Tibial nerve (tissue), 4 donors: ENCODE measurements around the gene PZP. TPM values are rescaled to one million over a fixed set of nuclear protein-coding genes. Genes with fewer than 3 reads are reported as not detected.
A peak's percentile ranks its signal among the peaks of the same experiment; 100 is the strongest.
"Not testable (repeated sequence)": the region's sequence is repeated elsewhere in the genome, so short reads cannot be mapped to it uniquely, and the experiment has no call there.

Experiments
- DNase-seq, 2 donors: peaks; one replicate each; pipeline ENCODE4 v3.0.0-alpha.2; 2019; ENCODE audit warnings: low spot score in 2 of 2
- H3K27ac ChIP-seq, 4 donors: fragments of 200-600 bp; sonication (generic) in 3 of 4; one replicate each; pipeline ENCODE4 v1.5.1; 2017 to 2019; ENCODE audit warnings: mild to moderate bottlenecking in 1 of 4
- H3K27me3 ChIP-seq, 2 donors: fragments of 200-600 bp; sonication (generic) in 1 of 2; one replicate each; pipeline versions ENCODE4 v1.5.1 to v1.6.0; 2017 to 2019
- H3K36me3 ChIP-seq, 3 donors: fragments of 200-600 bp; sonication (generic); one replicate each; pipeline ENCODE4 v1.5.1; 2018 to 2019
- H3K4me1 ChIP-seq, 4 donors: fragments of 200-600 bp; sonication (generic) in 3 of 4; one replicate each; pipeline ENCODE4 v1.5.1; 2017 to 2019
- H3K4me3 ChIP-seq, 4 donors: fragments of 200-600 bp; sonication (generic) in 3 of 4; one replicate each; pipeline ENCODE4 v1.5.1; 2017 to 2019; ENCODE audit warnings: mild to moderate bottlenecking in 1 of 4, moderate library complexity in 1 of 4
- H3K9me3 ChIP-seq, 4 donors: fragments of 200-600 bp; sonication (generic) in 3 of 4; one replicate each; pipeline ENCODE4 v1.5.1; 2017 to 2019
- EP300 ChIP-seq, 2 donors: sonication (generic); formaldehyde crosslinking; IDR thresholded peaks; one replicate each; pipeline ENCODE4 v1.6.1; 2017; ENCODE audit warnings: antibody characterized with exemption in 2 of 2, mild to moderate bottlenecking in 1 of 2
- POLR2A ChIP-seq, 2 donors: fragments of 450-650 bp; IDR thresholded peaks; one replicate each; pipeline ENCODE4 v1.6.1; 2017; ENCODE audit warnings: antibody characterized with exemption in 2 of 2, mild to moderate bottlenecking in 2 of 2, moderate library complexity in 2 of 2
- WGBS, 2 donors: methylation state at CpG; one replicate each; pipeline ENCODE4 v1.1.5; 2018; 5-methylcytosine and 5-hydroxymethylcytosine counted together
- total RNA-seq, 4 donors: library from RNA; depleted of rRNA; stranded (reverse); fragments of >200 nt; gene quantifications; one replicate each; pipeline ENCODE4 v1.1.0, GENCODE V29; 2016
- TF ChIP-seq, protein P1 (sequence below), 5 experiments: fragments of 200-600 bp in 3 of 5; fragments of 450-650 bp in 2 of 5; sonication (generic) in 3 of 5; IDR thresholded peaks; one replicate each; pipeline ENCODE4 v1.5.1; 2016 to 2019; ENCODE audit warnings: antibody characterized with exemption in 5 of 5, mild to moderate bottlenecking in 3 of 5, moderate library complexity in 2 of 5

Gene PZP
- total RNA-seq, 4 donors from 2014 or later: 0.22 to 0.59 (median 0.30) TPM; not detected in 1

GRCh38 chr12:9221483-9221882 lies 13.3 kb upstream of the PZP start:
- no peaks in the 10 kb centered on the region for H3K36me3 ChIP-seq
- H3K27me3 ChIP-seq: no peaks in the 10 kb centered on the region
- no peak for DNase-seq
- 15 to 26% methylated on average over 1 of the region's 1 CpG for WGBS, 2 donors
- no peaks in the 10 kb centered on the region for H3K9me3 ChIP-seq
- TF ChIP-seq, protein P1, sequence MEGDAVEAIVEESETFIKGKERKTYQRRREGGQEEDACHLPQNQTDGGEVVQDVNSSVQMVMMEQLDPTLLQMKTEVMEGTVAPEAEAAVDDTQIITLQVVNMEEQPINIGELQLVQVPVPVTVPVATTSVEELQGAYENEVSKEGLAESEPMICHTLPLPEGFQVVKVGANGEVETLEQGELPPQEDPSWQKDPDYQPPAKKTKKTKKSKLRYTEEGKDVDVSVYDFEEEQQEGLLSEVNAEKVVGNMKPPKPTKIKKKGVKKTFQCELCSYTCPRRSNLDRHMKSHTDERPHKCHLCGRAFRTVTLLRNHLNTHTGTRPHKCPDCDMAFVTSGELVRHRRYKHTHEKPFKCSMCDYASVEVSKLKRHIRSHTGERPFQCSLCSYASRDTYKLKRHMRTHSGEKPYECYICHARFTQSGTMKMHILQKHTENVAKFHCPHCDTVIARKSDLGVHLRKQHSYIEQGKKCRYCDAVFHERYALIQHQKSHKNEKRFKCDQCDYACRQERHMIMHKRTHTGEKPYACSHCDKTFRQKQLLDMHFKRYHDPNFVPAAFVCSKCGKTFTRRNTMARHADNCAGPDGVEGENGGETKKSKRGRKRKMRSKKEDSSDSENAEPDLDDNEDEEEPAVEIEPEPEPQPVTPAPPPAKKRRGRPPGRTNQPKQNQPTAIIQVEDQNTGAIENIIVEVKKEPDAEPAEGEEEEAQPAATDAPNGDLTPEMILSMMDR (IDR thresholded peaks at IDR 0.05): no peak
- peaks cover 0 to 5% (median 0%) of the 10 kb centered on the region in 4 donors for H3K4me1 ChIP-seq
- peak overlapping the region in 2 of 4 donors; percentile 5 to 32 for H3K27ac ChIP-seq
- H3K4me3 ChIP-seq: no peak overlapping the region

DNA sequence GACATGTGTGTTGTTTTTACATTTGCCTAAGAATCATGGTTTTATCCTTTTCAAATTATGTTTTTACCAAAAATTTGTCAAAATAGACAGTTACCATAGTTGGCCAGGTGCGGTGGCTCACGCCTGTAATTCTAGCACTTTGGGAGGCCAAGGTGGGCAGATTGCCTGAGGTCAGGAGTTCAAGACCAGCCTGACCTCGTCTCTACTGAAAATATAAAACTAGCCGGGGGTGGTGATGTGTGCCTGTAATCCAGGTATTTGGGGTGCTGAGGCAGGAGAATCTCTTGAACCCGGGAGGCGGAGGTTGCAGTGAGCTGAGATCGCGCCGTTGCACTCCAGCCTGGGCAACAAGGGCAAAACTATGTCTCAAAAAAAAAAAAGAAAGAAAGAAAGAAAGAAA lies 12.8 kb upstream of the PZP start:
- WGBS, 2 donors: 74 to 76% methylated on average over 9 of the region's 9 CpGs
- not testable (repeated sequence) for H3K36me3 ChIP-seq, DNase-seq, H3K4me3 ChIP-seq, H3K4me1 ChIP-seq, H3K9me3 ChIP-seq, H3K27me3 ChIP-seq
- H3K27ac ChIP-seq: peak overlapping the region in 2 of 4 donors; percentile 5 to 32

DNA sequence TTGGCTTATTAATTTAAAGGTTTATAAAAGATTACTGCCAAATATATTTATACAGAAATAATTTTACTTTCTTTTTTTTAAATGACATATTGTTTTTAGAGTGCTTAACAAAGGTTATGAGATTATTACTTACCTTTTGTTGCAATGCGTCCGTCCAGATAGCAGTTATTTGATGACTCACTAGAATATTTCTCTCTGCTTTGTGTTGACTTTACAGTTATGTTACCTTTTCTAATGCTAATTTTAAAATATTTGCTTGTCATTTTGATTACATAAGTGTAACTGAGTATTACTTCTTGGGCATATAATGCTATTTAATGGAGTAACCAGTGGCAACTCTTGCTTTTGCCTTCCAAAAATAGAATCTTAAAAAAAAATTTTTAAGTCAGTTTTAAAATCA lies 6.3 kb upstream of the PZP start:
- WGBS, 2 donors: 82 to 87% methylated on average over 2 of the region's 2 CpGs
- Histone ChIP-seq H3K27ac (no peak overlapping the region), H3K9me3 (no peaks in the 10 kb centered on the region), H3K27me3 (no peaks in the 10 kb centered on the region), H3K4me1 (no peaks in the 10 kb centered on the region), H3K36me3 (no peaks in the 10 kb centered on the region), H3K4me3 (no peak overlapping the region)
- DNase-seq: no peak
- TF ChIP-seq POLR2A (IDR thresholded peaks at IDR 0.05): no peak
- TF ChIP-seq, protein P1 (IDR thresholded peaks at IDR 0.05): no peak
- TF ChIP-seq EP300 (IDR thresholded peaks at IDR 0.05): no peak

- Histone ChIP-seq H3K4me3 (no peak overlapping the region), H3K27me3 (no peaks in the 10 kb centered on the region), H3K27ac (no peak overlapping the region), H3K4me1 (no peaks in the 10 kb centered on the region), H3K9me3 (no peaks in the 10 kb centered on the region), H3K36me3 (no peaks in the 10 kb centered on the region)
- DNase-seq: no peak
- 93 to 100% methylated on average over 1 of the region's 1 CpG for WGBS, 2 donors
- no peak for TF ChIP-seq POLR2A (IDR thresholded peaks at IDR 0.05)
- TF ChIP-seq, protein P1 (IDR thresholded peaks at IDR 0.05): no peak
- no peak for TF ChIP-seq EP300 (IDR thresholded peaks at IDR 0.05)
Measured at GRCh38 chr12:9211687-9212086, 3.5 kb upstream of the PZP start.

GRCh38 chr12:9204380-9204779 lies 3.8 kb downstream of the PZP start:
- TF ChIP-seq EP300 (IDR thresholded peaks at IDR 0.05): no peak
- TF ChIP-seq, protein P1 (IDR thresholded peaks at IDR 0.05): no peak
- TF ChIP-seq POLR2A (IDR thresholded peaks at IDR 0.05): no peak
- no peak overlapping the region for H3K4me3 ChIP-seq

DNA sequence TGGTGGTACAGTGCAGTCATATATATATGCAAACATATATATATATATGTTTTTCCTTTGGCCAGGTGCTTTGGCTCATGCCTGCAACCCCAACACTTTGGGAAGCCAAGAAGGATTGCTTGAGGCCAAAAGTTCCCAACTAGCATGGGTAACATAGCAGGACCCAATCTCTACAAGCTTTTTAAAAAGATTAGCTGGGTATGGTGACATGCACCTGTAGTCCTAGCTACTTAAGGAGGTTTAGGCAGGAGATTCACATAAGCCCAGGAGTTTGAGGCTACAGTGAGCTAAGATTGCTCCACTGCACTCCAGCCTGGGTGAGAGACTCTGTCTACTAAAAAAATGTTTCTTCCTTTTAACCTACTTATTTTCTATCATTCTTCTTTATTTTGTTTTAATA lies 10.2 kb downstream of the PZP start:
- H3K9me3 ChIP-seq: no peaks in the 10 kb centered on the region
- TF ChIP-seq, protein P1 (IDR thresholded peaks at IDR 0.05): no peak
- TF ChIP-seq POLR2A (IDR thresholded peaks at IDR 0.05) (no peak), EP300 (IDR thresholded peaks at IDR 0.05) (no peak)
- no peaks in the 10 kb centered on the region for H3K27me3 ChIP-seq
- no peaks in the 10 kb centered on the region for H3K36me3 ChIP-seq
- no peak for DNase-seq
- H3K4me3 ChIP-seq: no peak overlapping the region
- no peaks in the 10 kb centered on the region for H3K4me1 ChIP-seq
- H3K27ac ChIP-seq: no peak overlapping the region

More at GRCh38 chr12:9204380-9204779, 3.8 kb downstream of the PZP start:
- Histone ChIP-seq H3K9me3 (no peaks in the 10 kb centered on the region), H3K36me3 (no peaks in the 10 kb centered on the region), H3K4me1 (no peaks in the 10 kb centered on the region), H3K27ac (no peak overlapping the region), H3K27me3 (no peaks in the 10 kb centered on the region)
- no peak for DNase-seq
- 68 to 70% methylated on average over 3 of the region's 3 CpGs for whole genome bisulfite sequencing, 2 donors
